Esophagus squamous epithelium (tissue), 4 donors: ENCODE measurements around the gene TXNRD1.

ENCODE experiments used
- POLR2A ChIP-seq, 4 donors: fragments of 450-650 bp; IDR thresholded peaks; one replicate each; pipeline ENCODE4 v1.6.1; 2017; ENCODE audit warnings: antibody characterized with exemption in 4 of 4, mild to moderate bottlenecking in 4 of 4, moderate library complexity in 3 of 4
- TF ChIP-seq, protein P1 (sequence below), 6 experiments: fragments of 450-650 bp in 4 of 6; fragments of 200-600 bp in 2 of 6; sonication (generic) in 2 of 6; IDR thresholded peaks; one replicate each; pipeline ENCODE4 v1.5.1; 2016 to 2019; ENCODE audit warnings: antibody characterized with exemption in 6 of 6, mild to moderate bottlenecking in 4 of 6, moderate library complexity in 4 of 6

DNA sequence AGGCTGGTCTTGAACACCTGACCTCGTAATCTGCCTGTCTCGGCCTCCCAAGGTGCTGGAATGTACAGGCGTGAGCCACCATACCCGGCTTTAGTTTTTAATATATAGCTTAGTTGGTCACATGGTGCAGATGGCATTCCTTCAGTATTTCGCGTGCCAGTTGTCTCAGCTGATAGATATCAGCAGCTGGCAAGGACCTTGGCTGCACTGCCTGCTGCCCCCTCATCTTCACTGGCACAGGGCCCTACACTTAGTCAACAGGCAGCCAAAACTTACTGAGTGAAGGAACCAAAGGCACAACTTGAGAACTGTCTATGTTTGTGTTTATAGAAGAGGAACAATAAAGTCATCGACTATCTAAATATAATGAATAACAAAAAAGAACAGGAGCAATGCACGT lies 119.0 kb downstream of the TXNRD1 start:
- TF ChIP-seq, protein P1, sequence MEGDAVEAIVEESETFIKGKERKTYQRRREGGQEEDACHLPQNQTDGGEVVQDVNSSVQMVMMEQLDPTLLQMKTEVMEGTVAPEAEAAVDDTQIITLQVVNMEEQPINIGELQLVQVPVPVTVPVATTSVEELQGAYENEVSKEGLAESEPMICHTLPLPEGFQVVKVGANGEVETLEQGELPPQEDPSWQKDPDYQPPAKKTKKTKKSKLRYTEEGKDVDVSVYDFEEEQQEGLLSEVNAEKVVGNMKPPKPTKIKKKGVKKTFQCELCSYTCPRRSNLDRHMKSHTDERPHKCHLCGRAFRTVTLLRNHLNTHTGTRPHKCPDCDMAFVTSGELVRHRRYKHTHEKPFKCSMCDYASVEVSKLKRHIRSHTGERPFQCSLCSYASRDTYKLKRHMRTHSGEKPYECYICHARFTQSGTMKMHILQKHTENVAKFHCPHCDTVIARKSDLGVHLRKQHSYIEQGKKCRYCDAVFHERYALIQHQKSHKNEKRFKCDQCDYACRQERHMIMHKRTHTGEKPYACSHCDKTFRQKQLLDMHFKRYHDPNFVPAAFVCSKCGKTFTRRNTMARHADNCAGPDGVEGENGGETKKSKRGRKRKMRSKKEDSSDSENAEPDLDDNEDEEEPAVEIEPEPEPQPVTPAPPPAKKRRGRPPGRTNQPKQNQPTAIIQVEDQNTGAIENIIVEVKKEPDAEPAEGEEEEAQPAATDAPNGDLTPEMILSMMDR (IDR thresholded peaks at IDR 0.05) = no peak
- no peak for TF ChIP-seq POLR2A (IDR thresholded peaks at IDR 0.05)
